Limb (tissue), 2 donors: ENCODE results near the gene EOGT.

Source experiments
- DNase-seq, 2 donors: peaks; one replicate each; pipeline ENCODE4 v3.0.0-alpha.2; 2016; ENCODE audit errors: extremely low spot score in 2 of 2

The EOGT gene

GRCh38 chr3:69009559-69010410 lies 3.7 kb downstream of the EOGT start:
- peak in 1 of 2 donors; percentile 35 for DNase-seq

- no peak for DNase-seq
Measured at GRCh38 chr3:69008980-69009379, 4.5 kb downstream of the EOGT start.

- no peak for DNase-seq
Measured at GRCh38 chr3:69005791-69006482, 7.5 kb downstream of the EOGT start.

DNA sequence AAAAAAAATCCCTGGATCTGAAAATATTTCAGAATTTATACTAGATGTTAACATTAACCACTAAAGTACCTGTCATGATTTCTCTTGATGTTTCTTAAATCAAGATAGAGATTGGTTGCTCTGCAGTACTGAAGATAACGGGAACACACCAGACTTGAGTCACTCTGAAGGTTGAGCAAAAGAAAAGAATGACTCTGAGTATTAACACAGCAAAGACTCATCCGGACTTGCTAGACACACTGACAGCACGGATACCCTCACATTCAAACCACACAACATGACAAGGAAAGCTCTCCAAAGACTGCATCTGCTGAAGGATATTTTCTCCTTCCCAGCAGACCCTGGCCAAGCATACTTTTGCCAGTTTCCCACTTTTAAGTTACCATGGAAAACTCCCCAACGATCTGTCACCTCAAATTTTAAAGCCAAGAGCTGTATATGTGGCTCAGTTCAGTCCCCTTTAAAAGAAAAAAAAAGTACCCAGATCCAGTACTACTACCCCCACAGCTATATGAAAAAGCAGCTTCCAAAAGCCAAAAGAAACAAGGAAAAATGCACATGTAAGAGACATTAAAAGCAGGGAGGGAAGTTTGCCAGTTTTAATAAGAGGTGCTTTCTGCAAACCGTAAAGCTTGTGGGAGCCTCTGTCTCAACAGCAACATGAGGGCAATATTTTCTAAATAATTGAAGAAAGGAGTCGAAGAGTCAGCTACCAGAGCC lies 8.3 kb downstream of the EOGT start:
- DNase-seq = peak in 1 of 2 donors; percentile 71

- no peak for DNase-seq
Measured at GRCh38 chr3:69004138-69004537, 9.3 kb downstream of the EOGT start.

GRCh38 chr3:68999605-69000004 lies 13.9 kb downstream of the EOGT start:
- DNase-seq = no peak

DNA sequence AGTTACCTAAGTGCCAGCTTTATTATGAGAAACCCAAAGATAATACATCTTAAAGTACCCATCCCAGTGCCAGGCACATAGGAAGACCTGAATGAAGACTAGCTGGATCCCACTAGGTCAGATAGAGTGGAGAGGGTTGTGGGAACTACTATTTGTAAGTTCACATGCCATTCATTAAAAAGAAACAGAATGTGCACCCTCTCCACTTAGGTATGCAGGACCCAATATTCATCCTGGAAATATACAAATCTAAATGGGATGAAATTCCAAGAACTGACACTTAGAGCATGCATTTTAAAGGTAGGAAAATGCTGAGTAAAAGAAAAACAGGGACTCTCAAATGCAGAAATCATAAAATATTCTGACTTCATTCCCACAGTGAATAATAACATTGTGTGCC lies 14.3 kb downstream of the EOGT start:
- no peak for DNase-seq

DNA sequence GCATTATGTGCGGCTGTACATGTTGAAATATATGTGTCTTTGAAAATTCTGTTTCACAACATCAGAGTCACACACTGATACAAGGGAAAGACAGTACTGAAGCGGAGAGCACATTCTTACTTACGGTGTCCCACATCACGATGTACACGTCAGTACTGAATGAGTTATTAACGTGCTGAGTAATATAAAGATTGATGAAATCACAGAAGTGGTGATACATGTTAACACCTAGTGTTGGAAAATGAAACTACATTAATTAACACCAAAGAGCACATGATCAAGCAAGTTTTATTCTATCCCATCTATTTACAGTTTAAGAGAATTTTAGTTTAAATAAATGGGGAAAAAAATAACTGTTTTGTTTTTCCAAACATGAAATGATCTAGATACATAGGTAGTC lies 15.6 kb downstream of the EOGT start:
- DNase-seq = no peak

GRCh38 chr3:68996356-68996995 lies 17.0 kb downstream of the EOGT start:
- no peak for DNase-seq

DNA sequence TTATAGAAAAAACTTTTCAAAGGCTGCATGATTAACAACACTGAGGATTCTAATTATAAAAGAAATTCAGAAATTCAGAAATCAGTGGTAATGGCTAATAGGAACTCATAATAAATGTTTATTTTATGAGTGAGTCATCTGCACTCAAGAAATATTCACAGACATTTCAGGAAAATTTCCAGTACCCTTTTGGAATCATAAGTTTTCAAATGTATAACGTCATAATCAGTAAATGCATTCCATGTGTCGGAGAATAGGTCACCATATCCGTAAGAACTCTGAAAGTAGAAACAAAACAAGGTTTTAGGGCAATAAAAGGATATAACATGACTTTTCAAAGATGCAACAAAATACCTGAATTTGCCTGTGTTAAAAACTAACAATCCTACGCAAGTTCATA lies 24.7 kb downstream of the EOGT start:
- DNase-seq = no peak

GRCh38 chr3:68987322-68987721 lies 26.2 kb downstream of the EOGT start:
- no peak for DNase-seq

DNA sequence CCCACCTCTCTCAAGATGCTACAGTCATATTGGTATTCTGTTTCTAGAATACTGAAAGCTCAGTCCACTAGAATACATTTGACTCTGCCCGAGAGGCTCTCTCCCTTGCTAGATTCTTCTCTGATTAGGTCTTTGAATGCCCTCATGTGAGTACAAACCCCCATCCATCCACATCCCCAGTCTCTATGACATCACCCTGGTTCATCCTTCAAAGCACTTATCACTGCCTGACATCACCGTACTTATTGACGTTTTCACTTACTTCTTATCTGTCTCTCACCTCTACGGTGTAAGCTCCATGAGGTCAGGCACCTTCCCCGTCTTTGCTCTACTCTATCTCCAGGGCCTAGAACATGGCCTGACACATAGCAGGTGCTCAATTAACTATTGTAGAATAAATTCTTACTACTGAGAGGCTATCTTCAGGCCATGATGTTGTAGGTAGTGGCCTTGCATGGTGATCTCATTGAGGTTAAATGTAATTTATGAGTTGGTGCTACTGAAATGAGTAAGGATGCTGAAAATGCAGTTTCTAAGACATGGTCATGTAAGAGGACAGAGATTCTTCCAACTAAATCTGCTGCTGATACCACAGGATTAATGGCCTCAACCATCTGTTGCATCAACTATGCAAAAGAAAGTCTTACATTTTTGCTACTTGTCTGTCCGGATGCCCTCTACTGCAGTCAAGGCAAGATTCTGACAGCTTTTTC lies 26.8 kb downstream of the EOGT start:
- DNase-seq = no peak

DNA sequence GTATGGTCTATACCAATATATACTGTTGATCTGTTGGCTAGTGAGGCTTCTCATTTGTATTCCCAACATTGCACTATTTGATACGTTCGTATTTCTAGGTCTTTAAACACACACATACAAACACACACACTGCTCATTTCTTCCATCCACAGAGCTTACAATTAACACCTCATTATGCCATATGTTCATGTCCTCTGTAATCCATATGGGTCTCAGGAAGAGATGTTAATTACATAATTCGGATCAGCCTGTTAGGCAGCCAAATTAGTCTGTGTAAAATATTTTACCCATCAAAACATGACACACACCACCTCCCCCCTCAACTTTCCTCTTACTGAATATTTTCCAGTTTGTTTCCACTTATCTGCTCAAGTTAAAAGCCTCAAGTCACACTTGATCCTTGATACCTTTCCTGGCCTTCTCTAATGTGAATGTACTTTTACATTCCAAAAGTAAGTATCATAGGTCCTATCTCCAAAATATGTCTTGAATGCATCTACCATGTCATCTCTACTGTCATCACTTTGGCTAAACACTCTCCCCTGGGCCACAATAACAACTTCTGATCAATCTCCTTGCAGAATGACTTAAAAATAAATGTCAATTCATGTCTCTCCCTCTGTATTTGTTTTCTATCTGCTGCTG lies 28.2 kb downstream of the EOGT start:
- DNase-seq = no peak

DNA sequence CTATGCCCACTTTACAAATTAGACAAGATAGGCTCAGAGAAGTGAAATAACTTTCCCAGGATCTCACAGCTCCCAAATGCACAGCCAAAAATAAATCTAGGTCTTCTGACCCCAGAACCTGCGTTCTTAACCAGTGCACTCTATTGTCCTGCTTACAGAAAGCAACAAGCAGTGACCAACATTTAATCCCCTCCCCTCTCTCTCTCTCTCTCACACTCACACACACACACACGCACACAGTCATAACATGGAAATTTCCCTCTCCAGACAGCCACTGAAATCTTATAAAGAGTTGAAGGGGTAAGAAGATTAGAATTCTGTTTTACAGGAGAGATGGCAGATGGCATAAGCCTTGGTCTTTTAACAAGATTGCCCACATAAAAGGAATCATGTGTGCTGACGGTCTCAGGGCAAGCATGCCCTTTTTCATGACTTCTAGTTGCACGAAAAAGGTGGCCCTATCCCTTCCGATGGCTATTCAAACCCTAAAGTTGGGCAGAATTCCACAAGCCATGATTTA lies 29.4 kb downstream of the EOGT start:
- no peak for DNase-seq

GRCh38 chr3:68977486-68978167 lies 35.9 kb downstream of the EOGT start:
- no peak for DNase-seq

GRCh38 chr3:68974711-68975110 lies 38.8 kb downstream of the EOGT start:
- DNase-seq = no peak

DNA sequence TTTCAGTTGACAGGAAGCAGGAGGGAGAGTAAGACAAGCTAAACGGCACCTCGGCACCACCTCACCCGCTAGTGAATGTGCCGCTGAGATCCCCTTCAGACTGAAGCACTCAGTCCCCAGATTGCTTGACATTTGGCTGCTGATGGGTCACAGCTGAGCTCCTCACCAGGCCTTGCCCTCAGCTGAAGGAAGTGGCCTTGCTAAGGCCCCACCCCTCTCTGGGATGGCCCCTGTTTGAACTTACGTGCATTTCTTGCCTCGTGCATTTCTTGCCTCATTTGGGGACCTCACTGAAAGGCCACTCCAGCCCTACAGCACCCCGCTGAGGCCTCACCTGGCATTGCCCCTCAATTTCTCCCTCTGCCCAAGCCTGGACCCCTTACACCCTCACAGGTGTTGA lies 39.8 kb downstream of the EOGT start:
- no peak for DNase-seq

DNA sequence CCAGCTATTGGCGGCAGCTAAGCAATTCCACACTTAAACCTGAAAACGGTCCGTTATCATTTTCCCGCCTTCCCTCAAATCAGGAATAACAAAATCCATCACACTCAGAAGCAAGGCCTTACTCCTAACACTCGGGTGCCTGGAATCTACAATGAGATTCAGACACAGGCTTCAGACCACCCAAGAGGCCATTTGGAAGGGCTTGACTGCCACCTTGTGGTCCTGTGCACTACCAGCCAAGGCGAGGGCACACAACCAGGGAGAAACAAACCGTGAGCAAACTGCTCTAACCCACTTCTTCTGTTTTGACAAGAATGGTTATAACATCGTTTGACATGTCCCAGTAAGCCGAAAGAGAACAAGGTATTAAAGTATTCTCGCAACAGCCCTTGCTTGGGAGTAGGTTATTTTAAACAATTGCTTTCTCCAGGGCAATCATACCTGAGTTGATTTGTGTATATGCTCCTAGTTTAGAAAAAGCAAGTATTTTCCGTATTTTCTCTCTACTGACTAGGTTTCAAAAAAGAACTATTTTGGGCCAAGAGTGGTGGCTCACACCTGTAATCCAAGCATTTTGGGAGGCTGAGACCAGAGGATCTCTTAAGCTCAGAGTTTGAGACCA lies 41.0 kb downstream of the EOGT start:
- peak; percentile 55 to 83 for DNase-seq

- DNase-seq = no peak
Measured at GRCh38 chr3:68964694-68965093, 48.8 kb downstream of the EOGT start.
